Suppressor macrophage treated with lipopolysaccharide for 1 hour (primary cell): Measurements from ENCODE around the gene NPEPL1.

ENCODE experiments used
- DNase-seq, 3 donors: peaks; one replicate each; pipeline ENCODE4 v3.0.0-alpha.2; 2020 to 2022

The NPEPL1 gene

GRCh38 chr20:58684291-58684690 is 8.3 kb upstream of the NPEPL1 start:
- DNase-seq: no peak

GRCh38 chr20:58685988-58686387 is 6.6 kb upstream of the NPEPL1 start:
- no peak for DNase-seq

GRCh38 chr20:58688414-58688813 is 4.2 kb upstream of the NPEPL1 start:
- DNase-seq: no peak

- DNase-seq: peak in 1 of 3 donors; percentile 9
Observed at GRCh38 chr20:58688840-58689239, 3.8 kb upstream of the NPEPL1 start.

GRCh38 chr20:58690396-58691135 is 2.0 kb upstream of the NPEPL1 start:
- DNase-seq: peak; percentile 38 to 53 (median 45)

- DNase-seq: peak; percentile 83 to 90 (median 87)
Observed at GRCh38 chr20:58691773-58692578, 624 bp upstream of the NPEPL1 start.

- no peak for DNase-seq
Observed at GRCh38 chr20:58693226-58694006, 816 bp downstream of the NPEPL1 start.

- DNase-seq: no peak
Observed at GRCh38 chr20:58694241-58695083, 1.9 kb downstream of the NPEPL1 start.

- no peak for DNase-seq
Observed at GRCh38 chr20:58695084-58695722, 2.6 kb downstream of the NPEPL1 start.

- no peak for DNase-seq
Observed at GRCh38 chr20:58695895-58696375, 3.3 kb downstream of the NPEPL1 start.

- DNase-seq: no peak
Observed at GRCh38 chr20:58696411-58696961, 3.9 kb downstream of the NPEPL1 start.

- DNase-seq: no peak
Observed at GRCh38 chr20:58697201-58697866, 4.7 kb downstream of the NPEPL1 start.

- no peak for DNase-seq
Observed at GRCh38 chr20:58697867-58698703, 5.5 kb downstream of the NPEPL1 start.

- DNase-seq: no peak
Observed at GRCh38 chr20:58698741-58699622, 6.4 kb downstream of the NPEPL1 start.

GRCh38 chr20:58699623-58700107 is 7.1 kb downstream of the NPEPL1 start:
- DNase-seq: no peak

- DNase-seq: no peak
Observed at GRCh38 chr20:58700121-58700821, 7.7 kb downstream of the NPEPL1 start.

GRCh38 chr20:58700823-58701222 is 8.2 kb downstream of the NPEPL1 start:
- DNase-seq: no peak
